ENCODE measurements around the gene CCDC177.

DNA sequence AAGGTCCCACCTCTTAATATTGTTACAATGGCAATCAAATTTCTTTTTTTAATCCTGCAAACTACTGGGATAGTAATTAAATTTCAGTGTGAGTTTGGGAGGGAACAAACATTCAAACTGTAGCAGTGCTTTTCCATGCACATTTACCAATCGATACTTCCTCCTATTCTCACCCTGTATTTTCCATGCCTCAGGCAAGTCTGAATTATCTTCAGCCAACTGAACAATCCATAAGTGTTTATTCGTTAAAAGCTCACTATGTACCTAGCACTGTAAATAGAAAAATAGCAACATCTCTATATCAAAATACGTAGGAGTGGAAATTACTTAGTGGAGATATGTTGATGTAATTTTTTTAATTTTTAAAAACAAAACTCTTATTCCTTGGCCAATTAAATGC, 43.5 kb downstream of the CCDC177 start:
- TF ChIP-seq, protein P1, sequence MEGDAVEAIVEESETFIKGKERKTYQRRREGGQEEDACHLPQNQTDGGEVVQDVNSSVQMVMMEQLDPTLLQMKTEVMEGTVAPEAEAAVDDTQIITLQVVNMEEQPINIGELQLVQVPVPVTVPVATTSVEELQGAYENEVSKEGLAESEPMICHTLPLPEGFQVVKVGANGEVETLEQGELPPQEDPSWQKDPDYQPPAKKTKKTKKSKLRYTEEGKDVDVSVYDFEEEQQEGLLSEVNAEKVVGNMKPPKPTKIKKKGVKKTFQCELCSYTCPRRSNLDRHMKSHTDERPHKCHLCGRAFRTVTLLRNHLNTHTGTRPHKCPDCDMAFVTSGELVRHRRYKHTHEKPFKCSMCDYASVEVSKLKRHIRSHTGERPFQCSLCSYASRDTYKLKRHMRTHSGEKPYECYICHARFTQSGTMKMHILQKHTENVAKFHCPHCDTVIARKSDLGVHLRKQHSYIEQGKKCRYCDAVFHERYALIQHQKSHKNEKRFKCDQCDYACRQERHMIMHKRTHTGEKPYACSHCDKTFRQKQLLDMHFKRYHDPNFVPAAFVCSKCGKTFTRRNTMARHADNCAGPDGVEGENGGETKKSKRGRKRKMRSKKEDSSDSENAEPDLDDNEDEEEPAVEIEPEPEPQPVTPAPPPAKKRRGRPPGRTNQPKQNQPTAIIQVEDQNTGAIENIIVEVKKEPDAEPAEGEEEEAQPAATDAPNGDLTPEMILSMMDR (IDR thresholded peaks at IDR 0.05): no peak
- no peak for TF ChIP-seq POLR2A (IDR thresholded peaks at IDR 0.05)

Data from esophagus squamous epithelium (tissue), 4 donors.